Activated T-cell treated with anti-CD3 and anti-CD28 coated beads for 4 hours (primary cell): ENCODE results near the gene AK8.

Source experiments
- DNase-seq: peaks from one replicate; pipeline ENCODE4 v3.0.0-alpha.2; 2020

AK8 gene

GRCh38 chr9:132769906-132770769, 107.9 kb downstream of the AK8 start:
- DNase-seq, result peak; percentile 52

GRCh38 chr9:132768932-132769905, 108.9 kb downstream of the AK8 start:
- peak; percentile 68 for DNase-seq

GRCh38 chr9:132763574-132763973, 114.5 kb downstream of the AK8 start:
- DNase-seq, result no peak

GRCh38 chr9:132762896-132763295, 115.2 kb downstream of the AK8 start:
- no peak for DNase-seq

- no peak for DNase-seq
Observed at GRCh38 chr9:132761602-132762001, 116.5 kb downstream of the AK8 start.

- DNase-seq, result no peak
Observed at GRCh38 chr9:132760057-132760456, 118.0 kb downstream of the AK8 start.

- DNase-seq, result no peak
Observed at GRCh38 chr9:132757016-132757415, 121.1 kb downstream of the AK8 start.

GRCh38 chr9:132756214-132756845, 121.8 kb downstream of the AK8 start:
- no peak for DNase-seq

GRCh38 chr9:132755096-132755495, 123.0 kb downstream of the AK8 start:
- DNase-seq, result no peak

- no peak for DNase-seq
Observed at GRCh38 chr9:132754236-132754635, 123.8 kb downstream of the AK8 start.

- DNase-seq, result no peak
Observed at GRCh38 chr9:132753593-132753880, 124.5 kb downstream of the AK8 start.

- no peak for DNase-seq
Observed at GRCh38 chr9:132752877-132753592, 125.0 kb downstream of the AK8 start.

- DNase-seq, result no peak
Observed at GRCh38 chr9:132750668-132751067, 127.4 kb downstream of the AK8 start.

- no peak for DNase-seq
Observed at GRCh38 chr9:132749306-132749705, 128.8 kb downstream of the AK8 start.

- no peak for DNase-seq
Observed at GRCh38 chr9:132748450-132748849, 129.6 kb downstream of the AK8 start.

- no peak for DNase-seq
Observed at GRCh38 chr9:132745756-132746709, 132.1 kb downstream of the AK8 start.

GRCh38 chr9:132744881-132745755, 133.0 kb downstream of the AK8 start:
- no peak for DNase-seq

GRCh38 chr9:132743931-132744479, 134.1 kb downstream of the AK8 start:
- no peak for DNase-seq

GRCh38 chr9:132742821-132743311, 135.2 kb downstream of the AK8 start:
- no peak for DNase-seq
